DND-41 (cell line): Measurements from ENCODE around the gene ALDH8A1.

Experiments
- ATAC-seq: fragments of 200-7000 bp; cut with Tn5 transposase; 3 replicates; pipeline ENCODE4 v1.9.1; 2021; ENCODE audit warnings: low read depth; ENCODE audit not compliant: insufficient read depth
- DNase-seq: peaks from one replicate; pipeline ENCODE4 v3.0.0-alpha.2; 2020
- H2AFZ ChIP-seq: 2 replicates; pipeline ENCODE4 v1.6.0; 2012; ENCODE audit warnings: low read depth, low read length
- H3K27ac ChIP-seq: 2 replicates; pipeline ENCODE4 v1.5.1; 2012; ENCODE audit warnings: low read length, inconsistent platforms
- H3K27me3 ChIP-seq: fragments of 200-600 bp; sonication (generic); 2 replicates; pipeline ENCODE4 v1.6.0; 2012; ENCODE audit warnings: low read length, mild to moderate bottlenecking, inconsistent platforms; ENCODE audit not compliant: insufficient read depth, poor library complexity
- H3K36me3 ChIP-seq: 2 replicates; pipeline ENCODE4 v1.5.1; 2012; ENCODE audit warnings: low read length, inconsistent platforms; ENCODE audit not compliant: insufficient read depth
- H3K4me1 ChIP-seq: 2 replicates; pipeline ENCODE4 v1.5.1; 2012; ENCODE audit warnings: mild to moderate bottlenecking, low read length; ENCODE audit not compliant: insufficient read depth
- H3K4me2 ChIP-seq: 2 replicates; pipeline ENCODE4 v1.6.0; 2012; ENCODE audit warnings: mild to moderate bottlenecking, moderate library complexity, low read length, inconsistent platforms; ENCODE audit not compliant: insufficient read depth
- H3K4me3 ChIP-seq, 2 experiments: fragments of 200-600 bp in 1 of 2; shearing (Covaris generic) in 1 of 2; 2 replicates each; pipeline ENCODE4 v1.5.1; 2012 to 2016; ENCODE audit warnings: inconsistent platforms in 2 of 2, low read length in 2 of 2, mild to moderate bottlenecking in 2 of 2, low read depth in 1 of 2, moderate library complexity in 1 of 2
- H3K79me2 ChIP-seq: 2 replicates; pipeline ENCODE4 v1.6.0; 2012; ENCODE audit warnings: low read length, inconsistent platforms; ENCODE audit not compliant: insufficient read depth
- H3K9ac ChIP-seq: 2 replicates; pipeline ENCODE4 v1.6.0; 2012; ENCODE audit warnings: low read depth, mild to moderate bottlenecking, inconsistent platforms, low read length, moderate library complexity
- H3K9me3 ChIP-seq: 2 replicates; pipeline ENCODE4 v1.5.1; 2012; ENCODE audit warnings: low read length, moderate library complexity, mild to moderate bottlenecking, inconsistent platforms; ENCODE audit not compliant: insufficient read depth, severe bottlenecking
- H4K20me1 ChIP-seq: 2 replicates; pipeline ENCODE4 v1.6.0; 2012; ENCODE audit warnings: low read length; ENCODE audit not compliant: insufficient read depth
- EZH2 ChIP-seq: IDR thresholded peaks from 3 replicates; pipeline ENCODE4 v1.6.1; 2012; ENCODE audit warnings: borderline replicate concordance, low read depth, mild to moderate bottlenecking, moderate library complexity, low read length, inconsistent platforms; ENCODE audit not compliant: severe bottlenecking
- TF ChIP-seq, protein P1 (sequence below): IDR thresholded peaks from 2 replicates; pipeline ENCODE4 v1.5.1; 2012; ENCODE audit warnings: borderline replicate concordance, low read length, moderate library complexity, mild to moderate bottlenecking; ENCODE audit not compliant: poor library complexity, severe bottlenecking; ENCODE audit errors: extremely low read depth

The ALDH8A1 gene

DNA sequence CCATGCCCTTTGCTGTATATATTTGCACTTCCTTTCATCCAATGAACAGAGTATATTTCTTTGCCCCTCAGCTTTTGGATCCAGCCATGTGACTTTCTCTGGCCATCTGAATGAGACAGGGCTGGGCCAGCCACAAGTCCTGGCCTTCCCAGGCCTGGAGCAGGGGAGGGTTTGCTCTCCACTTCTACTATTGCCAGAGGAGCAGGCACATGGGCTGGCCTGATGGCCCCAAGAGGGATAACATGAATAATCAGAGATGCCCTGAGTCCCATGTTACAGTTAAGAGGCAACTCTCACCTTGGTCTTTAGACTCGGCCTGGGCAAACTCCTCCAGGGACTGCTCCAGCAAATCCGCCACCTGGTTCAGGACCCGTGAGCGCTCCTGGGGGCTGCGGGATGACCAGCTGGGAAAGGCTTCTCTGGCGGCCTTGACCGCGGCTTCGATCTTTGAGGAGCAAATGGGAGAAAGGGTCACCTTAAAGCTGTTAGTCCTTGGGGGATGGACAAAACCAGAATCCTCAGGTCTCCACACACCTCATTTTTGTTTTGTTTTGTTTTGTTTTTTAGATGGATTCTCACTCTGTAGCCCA, 6.3 kb downstream of the ALDH8A1 start:
- no peaks in the 10 kb centered on the region for H3K36me3 ChIP-seq
- no peak overlapping the region for H2AFZ ChIP-seq
- no peak overlapping the region for H3K4me3 ChIP-seq

DNA sequence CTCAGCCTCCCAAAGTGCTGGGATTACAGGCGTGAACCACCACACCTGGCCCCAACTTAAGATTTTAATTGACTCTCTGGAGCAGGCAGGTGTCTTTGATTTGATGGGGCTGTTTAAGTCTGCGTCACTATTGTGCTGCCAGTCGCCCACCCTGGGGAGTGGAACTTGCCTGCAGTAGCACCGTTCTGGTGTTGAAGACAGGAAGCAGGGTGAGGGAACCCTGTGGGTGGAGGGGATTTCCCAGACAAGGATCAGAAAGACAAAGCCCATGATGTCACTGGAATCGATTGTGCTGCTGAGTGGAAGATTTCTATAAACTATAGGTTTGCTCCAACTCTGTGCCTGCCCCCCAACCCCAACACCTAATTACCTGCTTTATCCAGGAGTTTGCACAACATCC, 11.0 kb downstream of the ALDH8A1 start:
- Histone ChIP-seq H2AFZ (no peak overlapping the region), H3K27me3 (no peaks in the 10 kb centered on the region), H3K9me3 (no peaks in the 10 kb centered on the region), H3K4me1 (no peaks in the 10 kb centered on the region), H3K27ac (no peak overlapping the region), H3K36me3 (no peaks in the 10 kb centered on the region), H4K20me1 (no peaks in the 10 kb centered on the region), H3K4me2 (no peak overlapping the region), H3K9ac (no peak overlapping the region), H3K79me2 (no peaks in the 10 kb centered on the region), H3K4me3 (no peak overlapping the region)
- DNase-seq (peak; percentile 17), ATAC-seq (peak; percentile 58)
- TF ChIP-seq, protein P1, sequence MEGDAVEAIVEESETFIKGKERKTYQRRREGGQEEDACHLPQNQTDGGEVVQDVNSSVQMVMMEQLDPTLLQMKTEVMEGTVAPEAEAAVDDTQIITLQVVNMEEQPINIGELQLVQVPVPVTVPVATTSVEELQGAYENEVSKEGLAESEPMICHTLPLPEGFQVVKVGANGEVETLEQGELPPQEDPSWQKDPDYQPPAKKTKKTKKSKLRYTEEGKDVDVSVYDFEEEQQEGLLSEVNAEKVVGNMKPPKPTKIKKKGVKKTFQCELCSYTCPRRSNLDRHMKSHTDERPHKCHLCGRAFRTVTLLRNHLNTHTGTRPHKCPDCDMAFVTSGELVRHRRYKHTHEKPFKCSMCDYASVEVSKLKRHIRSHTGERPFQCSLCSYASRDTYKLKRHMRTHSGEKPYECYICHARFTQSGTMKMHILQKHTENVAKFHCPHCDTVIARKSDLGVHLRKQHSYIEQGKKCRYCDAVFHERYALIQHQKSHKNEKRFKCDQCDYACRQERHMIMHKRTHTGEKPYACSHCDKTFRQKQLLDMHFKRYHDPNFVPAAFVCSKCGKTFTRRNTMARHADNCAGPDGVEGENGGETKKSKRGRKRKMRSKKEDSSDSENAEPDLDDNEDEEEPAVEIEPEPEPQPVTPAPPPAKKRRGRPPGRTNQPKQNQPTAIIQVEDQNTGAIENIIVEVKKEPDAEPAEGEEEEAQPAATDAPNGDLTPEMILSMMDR, result no peak
- no peak for TF ChIP-seq EZH2

More for the DNA sequence above, 6.3 kb downstream of the ALDH8A1 start:
- Histone ChIP-seq H3K9me3 (no peaks in the 10 kb centered on the region), H3K4me2 (no peak overlapping the region), H3K79me2 (no peaks in the 10 kb centered on the region), H3K27me3 (no peaks in the 10 kb centered on the region), H3K27ac (no peak overlapping the region), H3K9ac (no peak overlapping the region), H3K4me1 (no peaks in the 10 kb centered on the region), H4K20me1 (no peaks in the 10 kb centered on the region)
- no peak for ATAC-seq
- no peak for DNase-seq
- TF ChIP-seq EZH2, result no peak
- TF ChIP-seq, protein P1, result no peak

DNA sequence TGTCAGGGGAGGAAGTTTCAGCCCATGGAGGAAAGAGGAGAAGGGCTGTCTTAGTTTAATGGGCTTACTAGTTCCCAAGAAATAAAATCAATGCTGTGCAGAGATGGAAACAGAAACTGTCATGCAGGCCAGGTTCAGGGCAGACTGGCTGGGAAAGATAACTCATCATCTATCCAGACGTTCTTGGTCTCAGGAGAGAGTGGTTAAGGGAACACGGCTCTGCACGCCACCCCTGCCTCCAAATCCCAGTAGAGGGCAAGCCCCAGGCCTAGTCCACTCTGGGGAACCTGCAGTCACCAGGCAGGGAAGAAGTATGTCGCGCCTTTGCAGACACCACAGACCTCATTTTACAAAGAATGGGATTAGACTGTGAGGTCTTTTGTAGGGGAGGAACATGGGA, 12.5 kb downstream of the ALDH8A1 start:
- Histone ChIP-seq H3K9ac (no peak overlapping the region), H4K20me1 (no peaks in the 10 kb centered on the region), H2AFZ (no peak overlapping the region), H3K79me2 (no peaks in the 10 kb centered on the region), H3K27me3 (no peaks in the 10 kb centered on the region), H3K27ac (no peak overlapping the region), H3K4me2 (no peak overlapping the region), H3K36me3 (no peaks in the 10 kb centered on the region), H3K4me3 (no peak overlapping the region), H3K9me3 (no peaks in the 10 kb centered on the region), H3K4me1 (no peaks in the 10 kb centered on the region)
- no peak for TF ChIP-seq EZH2
- TF ChIP-seq, protein P1, result no peak
- no peak for ATAC-seq
- DNase-seq, result no peak
